NCI-H69 (cell line): Measurements from ENCODE around the gene FAM180B.
"Not testable (repeated sequence)": the region's sequence is repeated elsewhere in the genome, so short reads cannot be mapped to it uniquely, and the experiment has no call there.

Experiments used
- DNase-seq: peaks from one replicate; lab custom pipeline; 2025; lab: John Stamatoyannopoulos, UW

FAM180B gene, protein sequence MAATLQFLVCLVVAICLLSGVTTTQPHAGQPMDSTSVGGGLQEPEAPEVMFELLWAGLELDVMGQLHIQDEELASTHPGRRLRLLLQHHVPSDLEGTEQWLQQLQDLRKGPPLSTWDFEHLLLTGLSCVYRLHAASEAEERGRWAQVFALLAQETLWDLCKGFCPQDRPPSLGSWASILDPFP

DNA sequence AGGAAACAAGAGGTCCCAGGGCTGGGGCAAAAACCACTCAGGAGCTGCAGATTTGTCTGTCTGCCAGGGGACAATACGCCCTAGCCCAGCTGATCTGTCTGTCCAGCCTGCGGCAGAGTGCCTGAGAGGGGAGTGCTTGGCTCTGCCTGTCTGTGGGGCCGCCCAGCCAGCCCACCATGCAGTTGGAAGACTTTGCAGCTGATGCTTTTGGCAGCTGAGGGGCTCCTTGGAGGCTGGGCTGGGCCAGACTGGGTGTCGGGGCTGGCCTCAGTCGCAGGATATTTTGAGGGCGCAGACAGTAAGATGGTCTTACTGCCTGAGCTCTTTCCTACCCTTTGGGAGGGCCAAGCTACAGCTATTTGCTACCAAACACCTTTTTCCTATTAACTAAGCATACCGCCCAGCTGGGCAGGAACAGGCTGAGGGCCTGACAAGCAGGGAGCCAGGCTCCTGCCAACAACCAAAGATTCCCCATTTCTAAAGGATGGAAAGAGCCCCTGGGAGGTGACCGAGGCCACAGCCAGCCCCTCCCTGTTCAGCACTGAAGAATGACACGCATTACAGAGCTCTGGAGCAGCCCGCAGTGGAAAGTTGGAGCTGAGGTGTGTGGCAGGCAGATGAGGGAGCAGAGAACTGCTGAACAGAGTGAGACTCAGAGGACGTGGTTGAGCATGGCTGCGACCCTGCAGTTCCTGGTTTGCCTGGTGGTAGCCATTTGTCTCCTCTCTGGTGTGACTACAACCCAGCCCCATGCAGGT, at the start of gene FAM180B:
FAM180B (plus strand) TSS at position 581 of the 758 bp plus-strand sequence; CDS start at position 672, 91 bp downstream.
- DNase-seq, result no peak

DNA sequence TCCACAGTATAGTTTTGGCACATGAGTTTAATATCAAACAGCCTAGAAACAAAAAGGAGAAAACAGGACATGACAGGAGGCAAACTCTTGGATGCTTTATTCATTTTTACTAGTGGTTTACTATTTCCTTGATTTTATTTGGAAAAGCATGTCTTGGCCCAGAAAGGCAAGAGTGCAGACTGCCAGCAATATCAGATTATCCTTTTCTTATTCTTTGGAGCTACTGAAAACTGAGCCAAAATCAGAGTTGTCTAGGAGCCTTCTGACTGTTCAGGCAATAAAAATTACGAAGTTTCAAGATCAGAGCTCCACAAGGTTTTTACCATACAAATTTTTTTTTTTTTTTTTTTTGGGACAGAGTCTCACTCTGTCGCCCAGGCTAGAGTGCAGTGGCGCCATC, 49.6 kb upstream of the FAM180B start:
- no peak for DNase-seq

DNA sequence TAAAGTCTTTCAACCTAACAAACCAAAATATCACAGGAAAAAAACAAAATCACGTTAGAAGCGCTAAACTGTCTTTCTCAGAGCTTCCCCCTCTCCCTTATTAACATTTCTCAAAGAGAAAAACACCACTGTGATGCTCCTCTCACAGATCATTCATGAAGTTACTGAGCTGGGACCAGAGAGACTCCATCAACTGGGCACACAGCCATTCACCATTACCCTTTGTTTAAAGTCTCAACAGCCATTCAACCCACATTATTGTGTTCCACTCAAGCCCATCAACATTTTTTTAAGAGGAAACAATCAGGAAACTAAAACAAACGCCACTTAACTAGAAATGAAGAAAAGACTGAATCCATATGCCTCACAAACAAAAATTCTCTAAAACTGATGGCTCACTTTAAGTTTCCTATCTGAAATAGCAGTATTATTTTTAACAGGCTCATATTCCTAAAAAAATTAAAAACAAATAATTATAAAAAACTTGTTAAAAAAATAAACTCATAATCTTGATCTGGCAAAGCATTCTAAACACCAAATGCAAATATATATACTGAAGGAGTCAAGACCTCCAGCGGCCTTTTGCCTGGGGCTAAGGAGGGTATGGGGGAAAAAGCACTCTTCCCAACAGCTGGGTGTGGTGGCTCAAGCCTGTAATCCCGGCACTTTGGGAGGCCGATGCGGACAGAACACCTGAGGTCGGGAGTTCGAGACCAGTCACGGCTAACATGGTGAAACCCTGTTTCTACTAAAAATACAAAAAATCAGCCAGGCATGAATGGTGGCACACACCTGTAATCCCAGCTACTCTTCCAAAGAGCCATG, 47.5 kb upstream of the FAM180B start:
- peak; percentile 97 for DNase-seq

DNA sequence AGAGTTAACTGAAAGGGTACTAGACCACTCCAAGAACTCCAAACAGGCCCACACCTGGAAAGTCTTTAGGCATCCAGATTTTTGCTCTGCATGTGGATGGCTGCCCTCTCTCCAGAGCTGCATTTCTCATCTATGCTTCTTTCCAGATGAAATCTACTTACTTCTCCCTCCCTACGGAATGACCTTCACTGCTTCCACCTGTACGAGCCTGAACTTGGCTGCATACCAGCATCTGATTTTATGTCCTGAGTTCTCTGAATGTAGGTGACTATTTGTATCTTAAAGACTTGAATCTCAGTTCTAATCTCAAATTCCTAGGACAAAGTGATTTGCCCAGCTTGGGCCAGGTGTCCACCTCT, 46.8 kb upstream of the FAM180B start:
- peak; percentile 69 for DNase-seq

DNA sequence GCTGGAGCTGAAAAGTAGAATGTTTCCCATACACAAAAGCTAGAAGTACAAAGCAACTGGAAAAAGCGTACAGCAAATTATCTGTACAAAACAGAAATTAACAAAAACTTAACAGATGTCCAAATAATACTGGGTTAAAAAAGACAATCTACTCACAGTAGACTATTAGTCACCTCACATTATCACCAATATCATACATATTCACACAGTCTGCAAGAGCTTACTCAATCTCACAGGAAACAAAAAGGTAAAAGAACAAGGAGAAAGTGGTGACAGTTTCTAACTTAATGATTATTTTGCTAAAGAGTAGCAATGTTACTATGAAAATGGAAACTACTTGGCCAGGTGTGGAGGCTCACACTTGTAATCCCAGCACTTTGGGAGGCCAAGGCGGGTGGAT, 45.4 kb upstream of the FAM180B start:
- DNase-seq, result no peak

DNA sequence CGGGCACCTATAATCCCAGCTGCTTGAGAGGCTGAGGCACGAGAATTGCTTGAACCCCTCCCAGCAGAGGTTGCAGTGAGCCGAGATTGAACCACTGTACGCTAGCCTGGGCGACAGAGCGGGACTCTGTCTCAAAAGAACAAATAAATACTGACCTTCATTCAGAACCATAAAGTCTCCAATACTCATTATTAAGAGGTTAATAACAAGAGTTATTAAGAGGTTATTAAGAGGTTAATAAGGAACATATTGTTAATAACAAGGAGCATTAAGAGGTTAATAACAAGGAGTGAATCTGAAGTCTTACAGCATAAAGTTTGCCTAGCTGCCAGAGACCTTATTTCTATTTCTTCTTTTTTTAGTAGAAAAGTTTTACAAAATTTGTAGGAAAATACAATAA, 41.2 kb upstream of the FAM180B start:
- DNase-seq, result no peak

DNA sequence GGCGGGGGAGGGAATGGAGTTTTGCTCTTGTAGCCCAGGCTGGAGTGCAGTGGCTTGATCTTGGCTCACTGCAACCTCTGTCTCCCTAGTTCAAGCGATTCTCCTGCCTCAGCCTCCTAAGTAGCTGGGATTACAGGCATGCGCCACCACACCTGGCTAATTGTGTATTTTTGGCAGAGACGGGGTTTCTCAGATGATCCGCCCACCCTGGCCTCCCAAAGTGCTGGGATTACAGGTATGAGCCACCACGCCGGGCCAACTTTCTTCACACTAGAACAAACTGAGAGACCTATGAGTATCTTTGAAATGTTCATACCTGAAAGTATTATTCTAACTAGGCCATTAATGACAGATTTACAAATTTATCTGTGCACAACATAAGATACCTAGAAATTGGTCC, 40.2 kb upstream of the FAM180B start:
- not testable (repeated sequence) for DNase-seq

DNA sequence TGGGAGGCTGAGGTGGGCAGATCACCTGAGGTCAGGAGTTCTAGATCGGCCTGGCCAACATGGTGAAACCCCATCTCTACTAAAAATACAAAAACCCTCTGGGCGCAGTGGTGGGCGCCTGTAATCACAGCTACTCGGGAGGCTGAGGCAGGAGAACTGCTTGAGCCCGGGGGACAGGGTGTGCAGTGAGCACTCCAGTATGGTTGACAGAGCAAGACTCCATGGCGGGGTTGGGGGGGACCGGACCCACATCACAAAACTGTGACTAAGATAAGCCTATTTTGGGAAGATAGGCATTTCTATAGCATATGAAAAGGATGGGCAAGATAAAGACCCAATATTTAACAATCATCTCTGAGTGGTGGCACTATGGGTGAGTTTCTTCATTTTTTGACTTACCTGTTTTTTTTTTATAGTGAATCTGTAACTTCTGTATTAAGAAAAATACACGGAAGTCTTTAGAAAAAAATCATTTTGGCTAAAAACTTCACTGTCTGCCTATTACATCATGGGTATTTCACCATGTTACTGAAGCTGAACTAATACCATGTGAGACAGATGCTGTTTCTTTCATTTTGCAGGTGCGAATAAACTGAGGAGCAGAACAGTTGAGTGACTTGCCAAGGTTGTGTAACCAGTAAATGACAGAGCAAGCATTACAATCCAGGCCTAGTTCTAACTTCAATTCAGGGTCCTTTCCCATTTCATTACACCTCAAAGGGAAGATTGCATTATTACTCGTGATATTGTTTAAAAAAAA, 36.0 kb upstream of the FAM180B start:
- DNase-seq, result no peak

DNA sequence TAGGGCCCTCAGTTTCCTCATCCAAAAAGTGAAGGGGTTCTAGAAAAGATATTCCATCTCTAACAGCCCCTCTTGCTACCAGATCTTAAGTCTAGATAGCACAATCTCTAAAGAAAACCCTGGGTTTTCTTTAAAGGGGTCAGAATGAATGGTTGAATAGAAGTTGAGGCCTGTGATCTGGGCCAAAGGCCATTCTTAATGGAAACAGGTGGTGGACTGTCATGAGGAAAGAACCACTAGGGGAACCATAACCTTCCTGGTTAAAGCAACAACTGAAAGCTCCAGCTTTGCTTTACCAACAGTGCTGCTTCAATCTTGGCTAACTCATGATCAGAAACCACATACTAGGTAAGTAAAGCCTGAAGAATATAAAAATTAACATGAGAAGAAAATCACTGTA, 35.4 kb upstream of the FAM180B start:
- peak; percentile 56 for DNase-seq

DNA sequence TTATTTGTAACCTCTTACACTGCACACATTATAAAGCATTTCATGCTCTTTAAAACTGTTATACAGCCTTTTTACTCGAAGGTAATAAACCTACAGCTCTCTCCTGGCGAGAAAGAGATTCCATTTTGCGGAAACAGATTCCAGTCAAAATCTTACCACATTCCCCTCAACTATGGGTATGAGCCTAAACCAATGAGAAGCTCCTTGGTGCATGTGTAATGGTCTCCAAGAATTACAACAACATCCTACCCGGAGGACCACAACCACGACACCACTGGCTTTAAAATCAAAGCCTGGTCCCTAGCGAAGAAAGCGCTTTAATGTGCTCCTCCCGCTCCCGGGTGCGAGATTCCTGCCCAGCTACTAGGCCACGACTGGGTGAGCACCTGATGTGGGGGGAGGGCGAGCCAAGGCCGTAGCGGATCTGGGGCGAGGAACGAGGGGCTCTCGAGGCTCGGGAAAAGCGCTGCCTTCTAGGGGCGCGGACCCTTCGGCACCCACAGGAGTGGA, 34.4 kb upstream of the FAM180B start:
- DNase-seq, result peak; percentile 68

DNA sequence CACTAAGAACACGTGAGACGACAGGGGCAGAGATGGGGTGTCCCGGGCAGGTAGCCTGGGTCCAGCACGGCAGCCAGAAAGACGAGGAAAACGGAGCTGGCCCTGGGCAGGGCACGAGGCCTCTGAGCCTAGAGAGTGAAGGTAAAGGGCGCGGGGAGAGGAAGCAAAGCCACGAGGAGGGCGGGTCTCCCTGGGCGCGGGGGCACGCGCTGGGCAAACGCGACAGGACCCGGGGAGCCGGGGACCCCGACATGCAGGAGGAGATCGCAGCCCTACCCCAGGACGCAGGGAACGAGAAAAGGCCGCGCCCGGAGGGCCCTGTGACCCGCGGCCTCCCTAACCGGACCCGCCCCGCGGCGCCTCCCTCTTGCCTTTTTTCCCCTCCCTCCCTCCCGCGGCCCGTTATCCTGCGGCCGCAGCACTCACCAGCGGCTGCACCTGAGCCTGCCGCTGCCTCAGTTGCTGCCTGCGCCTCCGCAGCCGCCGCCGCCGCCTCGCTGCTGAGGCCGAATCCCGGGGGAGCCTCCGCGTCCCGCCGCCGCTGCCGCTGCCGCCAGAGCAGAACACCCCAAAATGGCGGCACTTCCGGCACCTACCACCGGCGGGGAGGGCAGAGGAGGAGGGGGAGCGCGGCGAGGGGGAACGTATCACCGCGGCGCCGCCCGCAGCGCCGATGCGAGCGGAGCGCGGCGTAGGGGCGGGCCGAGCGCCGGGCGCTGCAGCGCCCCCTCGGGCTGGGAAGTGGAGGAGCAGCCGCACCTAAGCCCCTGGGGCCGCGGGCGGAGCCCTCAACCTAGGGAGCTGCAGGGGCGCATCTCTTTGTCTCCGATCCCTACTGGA, 33.7 kb upstream of the FAM180B start, which contains the start of gene CELF1:
CELF1 (minus strand) TSS at position 567 of the 840 bp plus-strand sequence. CDS start 53,609 bp downstream, outside the sequence.
- DNase-seq, result peak; percentile 98

DNA sequence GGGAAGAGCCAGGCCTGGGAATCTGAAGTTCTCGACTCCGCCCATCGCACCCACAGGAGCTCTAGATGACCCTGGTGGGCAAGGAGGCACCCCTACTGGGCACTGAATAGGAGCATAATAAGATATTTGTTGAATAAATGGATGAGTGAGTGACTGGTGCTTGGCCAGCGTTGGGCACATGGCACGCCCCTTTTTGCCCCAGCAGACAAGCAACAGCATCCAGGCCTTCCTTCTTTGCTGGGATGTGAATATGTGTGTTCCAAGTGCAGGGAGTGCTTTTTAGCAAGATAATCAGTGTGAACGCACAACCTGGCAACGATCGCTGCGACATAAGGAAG, 33.1 kb upstream of the FAM180B start:
- no peak for DNase-seq

DNA sequence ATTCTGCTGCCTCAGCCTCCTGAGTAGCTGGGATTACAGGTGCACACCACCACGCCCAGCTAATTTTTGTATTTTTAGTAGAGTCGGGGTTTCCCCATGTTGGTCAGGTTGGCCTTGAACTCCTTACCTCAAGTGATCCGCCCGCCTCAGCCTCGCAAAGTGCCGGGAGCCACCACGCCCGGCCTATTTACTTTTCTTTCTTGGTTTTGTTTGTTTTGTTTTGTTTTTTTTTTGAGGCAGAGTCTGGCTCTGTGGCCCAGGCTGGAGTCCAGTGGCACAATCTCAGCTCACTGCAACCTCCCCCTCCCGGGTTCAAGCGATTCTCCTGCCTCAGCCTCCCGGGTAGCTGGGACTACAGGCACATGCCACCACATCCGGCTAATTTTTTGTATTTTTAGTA, 29.5 kb upstream of the FAM180B start:
- not testable (repeated sequence) for DNase-seq

DNA sequence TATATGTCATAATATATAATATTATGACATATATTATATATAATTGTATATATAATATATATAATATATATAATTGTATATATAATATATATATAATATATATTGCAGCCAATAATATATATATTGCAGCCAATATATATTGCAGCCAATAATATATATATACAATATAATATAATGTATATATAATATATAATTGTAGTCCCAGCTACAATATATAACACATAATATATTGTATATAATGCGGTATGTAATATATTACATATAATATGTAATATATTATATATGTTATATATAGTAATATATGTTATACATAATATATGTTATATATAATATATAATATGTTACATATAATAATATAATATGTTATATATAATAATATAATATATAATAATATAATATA, 27.8 kb upstream of the FAM180B start:
- DNase-seq, result no peak

DNA sequence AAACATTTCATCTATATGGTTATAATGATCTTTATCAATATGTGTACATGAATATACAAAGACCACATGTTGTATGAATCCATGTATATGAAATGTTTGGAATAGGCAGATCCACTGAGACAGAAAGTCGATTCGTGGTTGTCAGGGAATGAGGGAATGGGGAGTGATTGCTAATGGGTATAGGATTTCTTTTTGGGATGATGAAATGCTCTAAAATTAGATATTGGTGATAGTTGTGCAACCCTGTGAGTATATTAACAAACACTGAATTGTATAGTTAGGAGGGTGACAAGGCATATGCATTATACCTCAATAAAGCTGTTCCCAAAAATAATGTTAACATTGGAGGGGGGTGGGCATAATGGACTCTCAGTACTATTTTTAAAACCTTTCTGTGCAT, 26.1 kb upstream of the FAM180B start:
- DNase-seq, result no peak

DNA sequence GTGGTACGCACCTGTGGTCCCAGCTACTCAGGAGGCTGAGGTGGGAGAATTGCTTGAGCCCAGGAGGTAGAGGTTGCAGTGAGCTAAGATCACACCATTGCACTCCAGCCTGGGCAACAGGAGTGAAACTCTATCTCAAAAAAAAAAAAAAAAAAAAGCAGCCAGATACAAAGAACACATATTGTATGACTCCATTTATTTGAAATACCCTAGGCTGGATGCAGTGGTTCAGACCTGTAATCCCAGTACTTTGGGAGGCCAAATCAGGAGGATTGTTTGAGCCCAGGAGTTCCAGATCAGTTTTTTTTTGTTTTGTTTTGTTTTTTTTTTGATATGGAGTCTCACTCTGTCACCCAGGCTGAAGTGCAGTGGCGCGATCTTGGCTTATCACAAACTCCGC, 24.1 kb upstream of the FAM180B start:
- DNase-seq, result not testable (repeated sequence)

DNA sequence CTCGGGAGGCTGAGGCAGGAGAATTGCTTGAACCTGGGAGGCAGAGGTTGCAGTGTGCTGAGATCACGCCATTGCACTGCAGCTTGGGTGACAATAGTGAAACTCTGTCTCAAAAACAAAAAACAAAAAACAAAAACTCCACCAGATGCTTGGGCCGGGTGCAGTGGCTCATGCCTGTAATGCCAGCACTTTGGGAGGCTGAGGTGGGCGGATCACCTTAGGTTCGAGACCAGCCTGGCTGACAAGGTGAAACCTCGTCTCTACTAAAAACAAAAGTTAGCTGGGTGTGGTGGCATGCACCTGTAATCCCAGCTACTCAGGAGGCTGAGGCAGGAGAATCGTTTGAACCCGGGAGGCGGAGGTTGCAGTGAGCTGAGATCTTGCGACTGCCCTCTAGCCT, 22.1 kb upstream of the FAM180B start:
- not testable (repeated sequence) for DNase-seq

DNA sequence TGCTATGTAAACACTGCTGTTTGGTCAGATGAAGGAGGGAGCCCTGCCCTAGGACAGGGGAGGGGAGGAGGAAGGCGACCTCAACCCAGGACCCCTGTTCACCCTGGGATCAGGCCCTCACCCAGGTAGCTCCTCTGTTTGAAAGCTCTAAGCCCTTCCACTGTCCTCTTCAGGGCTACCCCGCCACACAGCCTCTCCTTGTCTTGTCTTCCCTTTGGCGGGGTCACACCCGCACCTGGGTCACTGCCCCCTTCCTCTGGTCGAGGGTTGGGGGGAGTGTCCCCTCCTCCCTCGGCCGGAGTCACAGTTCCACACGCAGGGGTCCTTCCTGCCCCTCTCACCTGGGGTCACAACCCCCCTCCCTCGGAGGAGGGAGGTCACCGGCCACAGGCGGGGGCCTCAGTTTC, 21.5 kb upstream of the FAM180B start:
- peak; percentile 47 for DNase-seq

DNA sequence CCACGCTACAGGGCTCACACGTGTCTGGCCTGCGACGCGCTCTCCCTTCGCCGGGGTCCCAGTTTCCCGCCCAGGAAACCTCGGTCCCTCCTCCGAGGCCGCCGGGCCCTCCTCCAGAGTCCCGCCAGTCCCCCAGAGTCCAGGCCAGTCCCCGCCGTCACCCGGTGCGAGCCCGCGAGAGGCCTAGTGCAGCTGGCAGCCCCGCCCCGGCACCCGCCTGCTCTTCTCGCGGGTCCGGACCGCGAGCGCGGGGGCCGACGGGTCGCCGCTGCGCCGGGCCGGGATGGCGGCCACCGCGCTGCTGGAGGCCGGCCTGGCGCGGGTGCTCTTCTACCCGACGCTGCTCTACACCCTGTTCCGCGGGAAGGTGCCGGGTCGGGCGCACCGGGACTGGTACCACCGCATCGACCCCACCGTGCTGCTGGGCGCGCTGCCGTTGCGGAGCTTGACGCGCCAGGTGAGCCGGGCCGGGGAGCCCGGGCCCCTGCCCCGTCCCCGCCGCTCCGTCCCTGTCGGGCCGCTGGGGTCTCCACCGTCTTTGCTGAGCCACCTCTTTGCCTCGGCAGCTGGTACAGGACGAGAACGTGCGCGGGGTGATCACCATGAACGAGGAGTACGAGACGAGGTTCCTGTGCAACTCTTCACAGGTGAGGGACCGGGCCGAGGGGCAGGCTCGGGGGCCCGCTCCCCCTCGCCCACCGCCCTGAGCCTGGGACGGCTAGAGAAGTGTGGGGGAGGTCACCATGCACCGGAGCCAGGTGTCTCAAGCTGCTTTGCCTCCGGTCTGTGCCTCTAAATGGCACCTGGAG, 20.9 kb upstream of the FAM180B start, which contains the start of gene PTPMT1:
PTPMT1 (plus strand) TSS at position 260 of the 809 bp plus-strand sequence; CDS start at position 284, 24 bp downstream.
- peak; percentile 84 for DNase-seq

DNA sequence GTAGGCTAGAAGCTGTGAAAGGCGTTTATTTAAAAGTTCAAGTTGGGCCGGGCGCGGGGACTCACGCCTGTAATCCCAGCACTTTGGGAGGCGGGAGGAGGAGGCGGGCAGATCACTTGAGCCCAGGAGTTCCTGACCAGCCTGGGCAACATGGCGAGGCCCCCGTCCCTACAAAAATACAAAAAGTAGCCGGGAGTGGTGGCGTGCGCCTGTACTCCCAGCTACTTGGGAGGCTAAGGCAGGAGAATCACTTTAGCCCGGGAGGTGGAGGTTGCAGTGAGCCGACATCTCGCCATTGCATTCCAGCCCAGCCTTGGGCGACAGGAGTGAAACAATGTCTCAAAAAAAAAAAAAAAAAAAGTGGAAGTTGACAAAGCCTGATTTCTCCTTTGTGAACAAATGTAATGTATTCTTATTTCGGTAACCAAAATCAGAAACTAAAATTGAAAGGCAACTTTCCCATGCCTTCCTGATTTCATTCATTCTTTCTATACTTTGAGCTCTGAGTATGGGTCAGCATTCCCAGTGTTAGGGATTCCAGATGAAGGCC, 20.3 kb upstream of the FAM180B start:
- DNase-seq, result no peak
